HG02588 (cell line): ENCODE measurements around the gene ADGRL3.

Experiments used
- ATAC-seq: cut with Tn5 transposase; IDR thresholded peaks from one replicate; pipeline ENCODE4 v1.9.1; 2021; ENCODE audit warnings: mild to moderate bottlenecking, moderate library complexity; ENCODE audit not compliant: unreplicated experiment

ADGRL3 gene

DNA sequence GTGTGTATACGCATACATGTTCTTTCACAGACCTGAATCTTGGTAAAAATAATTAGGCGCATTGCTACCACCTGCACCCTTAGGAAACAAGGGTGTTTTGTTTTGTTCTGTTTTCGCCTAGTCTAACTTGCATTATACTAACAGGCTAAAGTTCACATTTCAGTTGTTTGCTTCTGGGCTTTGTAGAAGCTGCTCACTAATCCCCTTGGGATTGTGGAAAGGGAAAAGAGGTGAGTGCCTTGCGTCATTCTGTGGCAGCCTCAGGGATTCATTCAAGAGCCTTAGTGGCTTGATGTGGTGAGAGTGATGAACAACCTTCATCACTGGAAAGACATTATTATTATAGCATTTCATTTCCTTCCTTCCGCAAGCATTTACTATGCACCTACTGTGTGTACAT lies 331.1 kb downstream of the ADGRL3 start:
- ATAC-seq: no peak

GRCh38 chr4:61532336-61533000 lies 332.3 kb downstream of the ADGRL3 start:
- no peak for ATAC-seq

- no peak for ATAC-seq
Observed at GRCh38 chr4:61533140-61533539, 333.0 kb downstream of the ADGRL3 start.

GRCh38 chr4:61540944-61541343 lies 340.8 kb downstream of the ADGRL3 start:
- ATAC-seq: no peak

DNA sequence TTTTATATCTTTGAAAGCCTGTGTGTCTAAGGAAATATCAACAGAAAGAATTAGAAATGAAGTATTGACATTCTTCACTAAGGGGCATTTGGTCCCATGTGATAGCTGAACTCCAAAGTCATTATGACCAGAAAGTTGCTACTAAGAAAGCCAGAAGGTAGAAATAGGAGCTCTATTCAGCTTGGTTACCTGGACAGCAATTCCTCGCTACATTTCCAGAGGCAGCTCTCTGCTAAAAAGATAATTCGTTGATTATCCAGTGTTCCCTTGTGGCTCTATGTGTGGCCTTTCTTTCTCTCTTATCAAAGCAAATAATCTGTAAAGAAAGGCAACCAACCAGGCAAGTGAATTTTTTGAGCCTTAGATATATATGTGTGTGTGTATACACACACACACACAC lies 341.3 kb downstream of the ADGRL3 start:
- ATAC-seq: no peak

- no peak for ATAC-seq
Observed at GRCh38 chr4:61543976-61544375, 343.9 kb downstream of the ADGRL3 start.

GRCh38 chr4:61545902-61546480 lies 345.9 kb downstream of the ADGRL3 start:
- ATAC-seq: no peak

DNA sequence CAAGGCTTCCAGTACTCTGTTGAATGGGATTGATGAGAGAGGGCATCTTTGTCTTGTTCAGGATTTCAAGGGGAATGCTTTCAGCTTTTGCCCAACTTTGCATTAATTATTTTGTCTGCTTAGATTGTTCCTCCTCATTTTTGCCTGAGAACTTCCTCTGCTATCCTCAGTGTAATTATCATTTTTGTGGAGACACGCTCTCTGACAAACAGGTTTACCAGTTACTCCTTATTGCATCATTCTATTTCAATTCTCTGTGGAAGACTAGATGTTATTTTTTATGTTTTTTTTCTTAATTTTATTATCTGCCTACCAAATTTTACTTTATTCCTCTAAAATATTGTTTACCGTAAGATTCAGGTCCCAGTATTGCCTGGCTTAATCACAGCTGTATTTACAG lies 349.2 kb downstream of the ADGRL3 start:
- ATAC-seq: no peak

GRCh38 chr4:61553557-61554125 lies 353.5 kb downstream of the ADGRL3 start:
- ATAC-seq: no peak

GRCh38 chr4:61555789-61556188 lies 355.7 kb downstream of the ADGRL3 start:
- no peak for ATAC-seq

GRCh38 chr4:61556277-61556676 lies 356.2 kb downstream of the ADGRL3 start:
- ATAC-seq: no peak

DNA sequence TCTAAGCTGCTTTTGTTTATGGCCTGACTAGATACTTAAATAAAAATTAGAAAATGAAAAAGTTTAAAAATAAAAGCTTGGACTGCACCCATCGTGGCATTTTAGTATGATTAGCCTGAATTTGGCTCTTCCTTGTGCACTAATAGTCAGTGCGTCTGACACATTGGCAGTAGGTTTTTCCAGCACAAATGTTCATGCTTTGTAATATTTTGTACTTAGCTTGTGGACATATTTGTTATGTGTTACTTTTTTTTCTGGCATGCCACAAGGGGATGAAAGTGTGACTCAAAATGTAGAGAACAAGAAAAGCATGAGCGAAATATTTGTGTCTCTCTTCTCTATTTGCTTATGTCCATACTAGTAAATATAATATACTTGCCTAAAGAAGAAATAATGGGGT lies 359.3 kb downstream of the ADGRL3 start:
- no peak for ATAC-seq

DNA sequence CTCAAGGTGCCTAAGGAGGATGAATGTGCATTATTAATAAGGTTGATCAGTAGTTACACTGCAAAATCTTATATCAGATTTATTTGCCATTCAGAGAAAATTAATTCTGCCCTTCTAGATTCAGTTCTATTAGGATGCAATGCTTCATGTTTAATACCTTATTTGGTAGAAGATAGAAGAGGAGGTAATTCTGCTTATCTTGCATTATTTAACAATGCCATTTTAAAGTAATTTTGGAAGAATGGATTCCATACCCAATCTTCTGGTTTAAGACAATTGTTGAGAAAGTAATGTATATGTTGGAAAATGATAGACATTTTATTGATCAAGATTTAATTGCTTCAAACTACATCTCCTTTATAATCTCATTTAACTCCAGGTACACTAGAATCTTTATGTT lies 360.9 kb downstream of the ADGRL3 start:
- no peak for ATAC-seq

DNA sequence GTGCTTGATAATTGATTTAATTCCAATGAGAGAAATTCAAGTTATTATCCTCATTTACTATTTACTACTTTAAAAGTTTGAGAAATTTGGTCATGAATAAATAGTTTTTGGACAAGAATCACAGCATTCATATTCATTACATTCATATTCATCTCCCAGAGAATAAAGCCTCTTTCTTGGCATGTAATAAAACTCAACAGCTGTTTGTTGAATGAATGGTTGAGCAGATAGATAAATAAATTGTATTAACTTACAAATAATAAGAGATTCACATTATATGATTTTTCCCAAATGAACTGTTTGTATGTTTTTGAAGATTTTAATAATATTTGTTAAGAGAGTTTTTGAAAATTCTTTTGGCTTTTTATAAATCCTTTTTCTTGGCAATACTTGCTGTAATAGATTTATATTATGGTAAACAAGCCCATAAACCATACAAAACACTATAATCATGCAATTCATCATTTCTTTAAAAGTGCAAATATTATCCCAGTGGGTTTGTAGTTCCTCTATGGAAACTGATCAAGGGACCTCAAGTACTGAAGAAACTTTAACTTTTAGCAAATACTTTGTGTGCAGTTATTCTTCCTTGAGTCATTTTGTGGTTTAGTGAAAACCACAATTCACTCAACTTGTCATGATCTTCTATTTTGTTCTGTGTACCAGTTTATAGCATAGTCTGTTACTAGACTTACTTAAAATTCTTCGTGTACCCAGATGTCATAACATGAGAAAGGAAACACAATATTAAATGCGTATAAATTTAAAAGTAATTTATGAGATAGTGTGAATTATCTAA lies 371.8 kb downstream of the ADGRL3 start:
- ATAC-seq: no peak

DNA sequence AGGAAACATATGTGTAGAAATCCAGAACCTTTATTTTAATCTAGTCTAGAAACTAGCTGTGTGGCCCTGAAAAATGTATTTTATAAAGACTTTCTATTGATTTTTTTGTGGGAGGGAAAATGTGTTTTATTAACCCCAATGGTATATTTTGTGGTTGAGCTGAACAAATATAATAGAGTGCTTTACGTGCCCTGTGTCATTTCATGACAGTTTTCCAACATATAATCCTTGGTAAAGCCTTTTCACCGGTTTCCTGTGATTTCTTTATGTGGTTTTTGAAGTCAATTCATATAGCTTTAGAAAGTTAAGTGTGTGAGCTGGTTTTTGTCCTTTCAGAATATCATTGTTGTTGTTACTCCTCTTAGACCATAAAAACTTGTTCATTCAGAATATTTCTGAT lies 375.7 kb downstream of the ADGRL3 start:
- ATAC-seq: no peak

DNA sequence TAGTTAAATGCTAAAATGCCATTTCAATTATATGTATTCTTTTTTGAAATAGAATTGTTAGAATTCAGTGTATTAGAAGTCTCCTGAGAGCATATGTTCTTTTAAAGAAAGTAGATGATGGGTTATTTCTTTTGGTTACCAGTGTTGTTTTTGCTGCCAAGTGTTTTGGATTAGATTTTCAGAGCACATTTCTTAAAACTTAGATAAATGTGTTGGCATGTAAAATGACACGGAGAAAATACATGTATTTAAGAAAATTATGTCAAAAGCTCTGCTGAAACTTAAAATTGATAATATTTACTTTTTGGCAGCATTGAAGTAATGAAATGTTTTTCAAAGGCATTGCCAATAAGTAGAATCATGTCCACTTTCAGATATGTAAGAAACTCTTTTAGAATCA lies 379.7 kb downstream of the ADGRL3 start:
- no peak for ATAC-seq

- ATAC-seq: no peak
Observed at GRCh38 chr4:61580721-61581377, 380.7 kb downstream of the ADGRL3 start.

DNA sequence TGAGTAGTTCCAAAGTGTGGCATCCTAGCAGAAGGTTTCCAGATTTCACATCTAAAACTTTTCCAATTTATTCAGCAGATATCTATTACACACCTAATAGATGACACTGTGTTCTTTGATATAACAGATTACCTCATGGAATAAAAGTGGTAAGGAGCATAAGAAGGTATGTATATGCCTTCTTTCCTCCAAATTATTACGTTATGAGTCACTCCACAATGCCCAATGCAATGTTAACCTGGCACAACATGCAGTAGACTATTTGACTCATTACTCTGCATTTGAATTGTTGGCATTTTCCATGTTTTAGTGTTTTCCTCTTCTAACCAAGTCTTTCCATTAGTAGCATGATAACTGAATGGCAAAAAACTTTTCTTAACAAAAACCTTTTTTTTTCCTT lies 383.6 kb downstream of the ADGRL3 start:
- no peak for ATAC-seq

GRCh38 chr4:61588621-61589402 lies 388.7 kb downstream of the ADGRL3 start:
- ATAC-seq: no peak

DNA sequence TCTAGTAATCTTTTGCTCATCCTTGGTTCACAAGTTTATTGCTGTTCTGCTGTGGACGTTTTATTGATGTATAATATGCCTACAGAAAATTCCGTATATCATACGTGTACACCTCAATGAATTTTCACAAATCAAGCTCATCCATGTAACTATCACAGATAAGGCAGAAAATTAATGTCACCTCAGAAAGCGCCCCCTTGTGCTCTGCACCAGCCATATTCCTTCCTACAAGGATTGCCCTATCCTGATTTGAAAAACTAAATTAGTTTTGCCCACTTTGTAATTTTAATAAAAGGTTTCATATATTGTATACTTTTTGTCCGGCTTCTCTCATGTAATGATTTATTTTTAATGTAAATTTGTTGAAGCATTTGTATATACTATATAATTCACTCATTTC lies 390.8 kb downstream of the ADGRL3 start:
- no peak for ATAC-seq
